ENCODE data around the gene KRT33B.
"Not testable (repeated sequence)": the region's sequence is repeated elsewhere in the genome, so short reads cannot be mapped to it uniquely, and the experiment has no call there.

DNA sequence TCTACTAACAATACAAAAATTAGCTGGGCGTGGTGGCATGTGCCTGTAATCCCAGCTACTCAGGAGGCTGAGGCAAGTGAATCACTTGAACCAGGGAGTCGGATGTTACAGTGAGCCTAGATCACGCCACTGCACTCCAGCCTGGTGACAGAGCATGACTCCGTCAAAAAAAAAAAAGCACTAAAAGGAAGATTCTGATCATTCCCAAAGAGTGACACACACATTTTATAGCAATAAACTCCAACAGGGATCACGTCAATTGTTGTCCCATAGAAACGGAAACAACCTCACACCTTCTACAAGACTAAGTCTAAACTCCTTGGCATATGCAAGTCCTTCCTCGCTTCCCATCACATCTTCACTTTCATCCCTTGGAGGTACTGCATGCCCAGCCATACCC lies 10.5 kb upstream of the KRT33B start:
- TF ChIP-seq POLR2A (IDR thresholded peaks at IDR 0.05), result not testable (repeated sequence)
- TF ChIP-seq, protein P1, sequence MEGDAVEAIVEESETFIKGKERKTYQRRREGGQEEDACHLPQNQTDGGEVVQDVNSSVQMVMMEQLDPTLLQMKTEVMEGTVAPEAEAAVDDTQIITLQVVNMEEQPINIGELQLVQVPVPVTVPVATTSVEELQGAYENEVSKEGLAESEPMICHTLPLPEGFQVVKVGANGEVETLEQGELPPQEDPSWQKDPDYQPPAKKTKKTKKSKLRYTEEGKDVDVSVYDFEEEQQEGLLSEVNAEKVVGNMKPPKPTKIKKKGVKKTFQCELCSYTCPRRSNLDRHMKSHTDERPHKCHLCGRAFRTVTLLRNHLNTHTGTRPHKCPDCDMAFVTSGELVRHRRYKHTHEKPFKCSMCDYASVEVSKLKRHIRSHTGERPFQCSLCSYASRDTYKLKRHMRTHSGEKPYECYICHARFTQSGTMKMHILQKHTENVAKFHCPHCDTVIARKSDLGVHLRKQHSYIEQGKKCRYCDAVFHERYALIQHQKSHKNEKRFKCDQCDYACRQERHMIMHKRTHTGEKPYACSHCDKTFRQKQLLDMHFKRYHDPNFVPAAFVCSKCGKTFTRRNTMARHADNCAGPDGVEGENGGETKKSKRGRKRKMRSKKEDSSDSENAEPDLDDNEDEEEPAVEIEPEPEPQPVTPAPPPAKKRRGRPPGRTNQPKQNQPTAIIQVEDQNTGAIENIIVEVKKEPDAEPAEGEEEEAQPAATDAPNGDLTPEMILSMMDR (IDR thresholded peaks at IDR 0.05), result not testable (repeated sequence)

Data from testis (tissue), 2 donors.